Esophagus squamous epithelium (tissue), 5 donors: Measurements from ENCODE around the gene PRKAR2B. TPM values are rescaled to one million over a fixed set of nuclear protein-coding genes. Genes with fewer than 3 reads are reported as not detected.

ENCODE experiments used
- DNase-seq: peaks from one replicate; lab custom pipeline; 2025; lab: John Stamatoyannopoulos, UW
- H3K27ac ChIP-seq, 4 donors: fragments of 200-600 bp; sonication (generic); one replicate each; pipeline ENCODE4 v1.5.1; 2016 to 2019; ENCODE audit warnings: mild to moderate bottlenecking in 1 of 4
- H3K27me3 ChIP-seq, 4 donors: fragments of 200-600 bp; sonication (generic); 1 replicate in 3 of 4; 2 replicates in 1 of 4; pipeline versions ENCODE4 v1.5.1 to v1.6.0; 2017 to 2021; ENCODE audit warnings: antibody characterized with exemption in 1 of 4
- H3K36me3 ChIP-seq, 3 donors: fragments of 200-600 bp; sonication (generic); one replicate each; pipeline ENCODE4 v1.5.1; 2016 to 2019
- H3K4me1 ChIP-seq, 3 donors: fragments of 200-600 bp; sonication (generic); one replicate each; pipeline ENCODE4 v1.5.1; 2017 to 2019
- H3K4me3 ChIP-seq, 4 donors: fragments of 200-600 bp; sonication (generic); 1 replicate in 3 of 4; 2 replicates in 1 of 4; pipeline ENCODE4 v1.5.1; 2016 to 2019; ENCODE audit warnings: mild to moderate bottlenecking in 2 of 4, moderate library complexity in 1 of 4
- H3K9me3 ChIP-seq, 3 donors: fragments of 200-600 bp; sonication (generic); one replicate each; pipeline ENCODE4 v1.5.1; 2016 to 2019
- POLR2A ChIP-seq, 4 donors: fragments of 450-650 bp; IDR thresholded peaks; one replicate each; pipeline ENCODE4 v1.6.1; 2017; ENCODE audit warnings: antibody characterized with exemption in 4 of 4, mild to moderate bottlenecking in 4 of 4, moderate library complexity in 3 of 4
- WGBS, 2 donors: methylation state at CpG; one replicate each; pipeline ENCODE4 v1.1.5; 2018; 5-methylcytosine and 5-hydroxymethylcytosine counted together
- intact Hi-C: fragments of 100-400 bp; cut with DNase I; formaldehyde crosslinking; loops from one replicate; pipeline ENCODE4 v1.15.0; 2022
- total RNA-seq, 4 donors: library from RNA; depleted of rRNA; stranded (reverse); fragments of >200 nt; gene quantifications; one replicate each; pipeline ENCODE4 v1.1.0, GENCODE V29; 2016
- TF ChIP-seq, protein P1 (sequence below), 6 experiments: fragments of 450-650 bp in 4 of 6; fragments of 200-600 bp in 2 of 6; sonication (generic) in 2 of 6; IDR thresholded peaks; one replicate each; pipeline ENCODE4 v1.5.1; 2016 to 2019; ENCODE audit warnings: antibody characterized with exemption in 6 of 6, mild to moderate bottlenecking in 4 of 6, moderate library complexity in 4 of 6
- donor health status: DM: yes; HTN: yes; CAD: no.

Gene PRKAR2B
- total RNA-seq, 4 donors from 2014 or later = 1.1 to 23.1 (median 4.2) TPM

DNA sequence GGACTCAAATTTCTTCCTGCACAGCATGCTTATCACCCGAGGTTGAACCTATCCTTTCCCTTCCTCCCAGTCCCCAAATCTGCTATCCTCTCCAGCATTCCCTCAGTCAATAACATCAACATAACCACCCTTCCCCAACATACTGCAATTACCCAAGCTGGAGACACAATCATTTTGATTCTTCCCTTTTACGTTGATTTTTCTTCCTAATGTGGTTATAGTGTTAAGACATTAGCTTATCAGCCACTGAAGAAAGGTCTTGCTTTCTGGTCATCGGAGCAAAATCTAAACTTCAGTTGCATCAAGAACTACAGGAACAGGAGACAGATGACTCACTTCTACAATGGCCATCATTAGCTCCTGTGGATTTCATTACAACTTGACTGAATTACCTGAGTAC, 120.8 kb downstream of the PRKAR2B start:
- Histone ChIP-seq H3K9me3 (no peaks in the 10 kb centered on the region), H3K4me1 (peaks cover 0 to 14% (median 5%) of the 10 kb centered on the region in 3 donors), H3K36me3 (no peaks in the 10 kb centered on the region), H3K27me3 (no peaks in the 10 kb centered on the region), H3K27ac (no peak overlapping the region), H3K4me3 (no peak overlapping the region)
- DNase-seq = no peak
- 76 to 83% methylated on average over 3 of the region's 3 CpGs for WGBS, 2 donors
- intact Hi-C loops = no loop called here
- no peak for TF ChIP-seq POLR2A (IDR thresholded peaks at IDR 0.05)

DNA sequence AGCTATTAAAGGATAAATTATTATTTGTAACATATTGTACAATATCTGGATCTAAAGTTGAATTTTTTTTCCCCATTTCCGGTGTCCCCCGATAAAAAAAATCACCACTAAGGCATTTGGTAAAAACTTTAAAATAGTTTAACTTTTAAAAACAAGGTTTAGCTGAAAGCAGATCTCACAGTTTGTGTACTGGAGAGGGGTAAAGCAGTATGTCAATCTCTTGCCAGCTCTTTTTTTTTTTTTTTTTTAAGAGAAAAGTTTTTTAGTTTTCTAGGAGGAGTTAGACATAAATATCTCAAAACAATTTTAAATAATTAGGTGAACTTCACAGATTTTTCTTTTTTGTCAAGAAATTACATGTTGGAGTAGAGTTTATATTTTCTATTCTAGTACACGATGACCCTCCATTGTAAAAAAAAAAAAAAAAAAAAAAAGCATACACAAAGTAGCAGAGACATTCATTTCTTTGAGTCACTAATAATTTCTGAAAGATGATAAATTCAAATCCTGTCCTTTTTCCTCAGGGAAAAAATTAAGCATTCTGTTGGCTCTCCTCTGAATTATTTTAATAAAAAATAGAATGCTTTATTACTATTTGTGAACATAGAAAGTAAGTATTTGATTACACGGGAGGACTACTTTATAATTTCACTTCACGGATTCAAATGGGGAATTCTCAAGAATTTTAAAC, 122.4 kb downstream of the PRKAR2B start:
- WGBS, 2 donors = 36 to 39% methylated on average over 5 of the region's 5 CpGs
- H3K4me3 ChIP-seq = peak overlapping the region; percentile 41 to 74 (median 59)
- no peak for DNase-seq

DNA sequence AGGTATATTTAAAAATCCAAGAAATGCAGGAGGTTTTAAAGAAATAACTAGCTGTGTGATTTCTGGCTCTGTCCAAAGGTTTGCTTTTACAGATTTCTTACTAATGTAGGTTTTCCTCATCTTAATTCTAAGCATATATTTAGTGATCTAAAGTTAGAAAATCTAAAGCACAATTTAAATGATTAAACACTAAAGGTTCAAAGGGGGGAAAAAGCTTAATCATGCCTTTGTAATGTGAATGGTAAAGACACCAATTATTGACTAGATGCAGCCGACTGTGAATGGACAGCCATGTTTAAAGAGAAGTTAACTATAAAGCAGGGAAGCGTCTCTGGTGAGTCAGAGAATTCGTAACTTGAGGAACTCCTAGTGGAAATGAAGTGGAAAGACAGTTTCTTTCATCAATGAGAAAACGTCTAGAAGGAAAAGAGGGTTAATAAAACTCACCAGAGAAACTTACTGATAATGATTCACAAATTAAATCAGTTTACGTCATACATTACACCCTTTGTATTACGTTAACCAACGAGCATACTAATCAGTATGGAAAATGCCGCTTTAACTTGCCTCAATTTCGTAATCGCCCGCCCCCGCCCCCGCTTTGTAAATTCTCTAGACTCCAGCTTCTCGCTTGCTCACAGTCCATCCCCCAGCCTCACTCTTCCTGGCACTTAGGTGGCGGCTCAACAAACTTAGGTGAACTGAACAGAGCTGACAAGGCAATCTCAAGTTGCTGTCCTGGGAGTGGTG, 123.2 kb downstream of the PRKAR2B start:
- Histone ChIP-seq H3K9me3 (no peaks in the 10 kb centered on the region), H3K36me3 (peaks cover 0 to 6% (median 0%) of the 10 kb centered on the region in 3 donors), H3K4me3 (peak overlapping the region; percentile 41 to 74 (median 59)), H3K4me1 (peaks cover 5 to 37% (median 12%) of the 10 kb centered on the region in 3 donors), H3K27me3 (no peaks in the 10 kb centered on the region), H3K27ac (peak overlapping the region; percentile 95 to 99 (median 98))
- intact Hi-C loops = no loop called here
- WGBS, 2 donors = 0% methylated on average over 14 of the region's 15 CpGs
- TF ChIP-seq POLR2A (IDR thresholded peaks at IDR 0.05) = no peak
- TF ChIP-seq, protein P1, sequence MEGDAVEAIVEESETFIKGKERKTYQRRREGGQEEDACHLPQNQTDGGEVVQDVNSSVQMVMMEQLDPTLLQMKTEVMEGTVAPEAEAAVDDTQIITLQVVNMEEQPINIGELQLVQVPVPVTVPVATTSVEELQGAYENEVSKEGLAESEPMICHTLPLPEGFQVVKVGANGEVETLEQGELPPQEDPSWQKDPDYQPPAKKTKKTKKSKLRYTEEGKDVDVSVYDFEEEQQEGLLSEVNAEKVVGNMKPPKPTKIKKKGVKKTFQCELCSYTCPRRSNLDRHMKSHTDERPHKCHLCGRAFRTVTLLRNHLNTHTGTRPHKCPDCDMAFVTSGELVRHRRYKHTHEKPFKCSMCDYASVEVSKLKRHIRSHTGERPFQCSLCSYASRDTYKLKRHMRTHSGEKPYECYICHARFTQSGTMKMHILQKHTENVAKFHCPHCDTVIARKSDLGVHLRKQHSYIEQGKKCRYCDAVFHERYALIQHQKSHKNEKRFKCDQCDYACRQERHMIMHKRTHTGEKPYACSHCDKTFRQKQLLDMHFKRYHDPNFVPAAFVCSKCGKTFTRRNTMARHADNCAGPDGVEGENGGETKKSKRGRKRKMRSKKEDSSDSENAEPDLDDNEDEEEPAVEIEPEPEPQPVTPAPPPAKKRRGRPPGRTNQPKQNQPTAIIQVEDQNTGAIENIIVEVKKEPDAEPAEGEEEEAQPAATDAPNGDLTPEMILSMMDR (IDR thresholded peaks at IDR 0.05) = peak in 5 of 6 experiments; percentile 15 to 66 (median 37)
- no peak for DNase-seq

More for the DNA sequence above, 122.4 kb downstream of the PRKAR2B start:
- H3K9me3 ChIP-seq = no peaks in the 10 kb centered on the region
- intact Hi-C loops = no loop called here
- H3K36me3 ChIP-seq = peaks cover 0 to 6% (median 0%) of the 10 kb centered on the region in 3 donors
- no peak for TF ChIP-seq POLR2A (IDR thresholded peaks at IDR 0.05)
- TF ChIP-seq, protein P1 (IDR thresholded peaks at IDR 0.05) = no peak
- H3K4me1 ChIP-seq = peaks cover 5 to 29% (median 10%) of the 10 kb centered on the region in 3 donors
- peak overlapping the region; percentile 95 to 99 (median 98) for H3K27ac ChIP-seq
- H3K27me3 ChIP-seq = no peaks in the 10 kb centered on the region

DNA sequence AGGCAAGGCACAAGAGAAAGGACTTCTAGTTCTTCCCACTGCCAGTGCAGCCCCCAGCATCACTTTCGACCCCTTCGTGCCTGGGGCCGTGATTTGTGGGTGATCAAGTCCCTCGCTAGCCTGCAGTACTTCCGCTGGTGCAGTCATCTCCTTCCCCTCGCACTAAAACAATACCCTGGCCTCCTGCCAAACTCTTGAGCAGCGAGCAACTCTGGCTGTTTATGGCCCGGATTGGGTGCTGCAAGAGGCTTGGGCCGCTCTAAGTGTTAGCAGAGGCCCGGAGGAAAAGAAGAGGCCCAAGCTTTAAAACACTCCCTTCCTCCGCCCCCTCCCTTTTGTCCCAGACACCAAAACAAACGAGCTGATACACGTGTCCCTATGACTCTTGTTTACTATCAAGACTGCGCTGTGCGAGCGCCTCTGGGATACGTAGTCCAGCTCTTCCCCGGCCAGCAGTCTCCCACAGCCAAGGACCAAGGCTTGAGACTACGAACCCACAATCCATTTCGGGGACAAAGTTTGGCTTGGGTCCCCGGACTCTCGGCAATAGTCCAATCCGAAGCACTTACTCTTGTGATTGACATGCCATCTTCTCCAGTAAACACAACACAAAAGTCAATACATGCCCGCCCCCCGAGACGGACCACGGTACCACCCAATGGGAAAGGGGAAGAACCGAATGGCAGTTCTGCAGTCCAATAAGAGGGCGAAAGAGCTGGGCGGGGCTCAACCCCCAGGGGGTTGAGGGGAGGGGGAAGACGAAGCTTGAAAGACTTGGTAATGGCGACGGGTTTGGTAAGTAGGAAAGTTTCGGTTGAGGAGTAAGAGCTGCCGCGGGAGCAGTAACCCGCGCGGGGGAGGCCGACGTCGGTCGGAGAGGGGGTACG, 124.0 kb downstream of the PRKAR2B start, which contains the start of gene HBP1:
Gene HBP1 (plus strand): TSS at position 771 of the 887 bp plus-strand sequence. CDS start 10,891 bp downstream, outside the sequence.
- intact Hi-C loops = no loop called here
- Histone ChIP-seq H3K9me3 (no peaks in the 10 kb centered on the region), H3K27me3 (no peaks in the 10 kb centered on the region), H3K36me3 (peaks cover 0 to 6% (median 0%) of the 10 kb centered on the region in 3 donors), H3K4me1 (peaks cover 5 to 45% (median 20%) of the 10 kb centered on the region in 3 donors), H3K4me3 (peak within 1 kb of the TSS; percentile 88 to 90 (median 88)), H3K27ac (peak within 1 kb of the TSS; percentile 98 to 99 (median 98))
- peak; percentile 100 for DNase-seq
- peak in 3 of 4 donors; percentile 73 to 85 (median 78) for TF ChIP-seq POLR2A (IDR thresholded peaks at IDR 0.05)
- TF ChIP-seq, protein P1 (IDR thresholded peaks at IDR 0.05) = no peak
- 0 to 1% methylated on average over 29 to 37 of the region's 44 CpGs for WGBS, 2 donors
